HG03095 (cell line): ENCODE data around the gene CDH16.
"Not testable (repeated sequence)": the region's sequence is repeated elsewhere in the genome, so short reads cannot be mapped to it uniquely, and the experiment has no call there.

Source experiments
- ATAC-seq: cut with Tn5 transposase; IDR thresholded peaks from one replicate; pipeline ENCODE4 v1.9.1; 2021; ENCODE audit warnings: moderate library complexity; ENCODE audit not compliant: unreplicated experiment

Gene CDH16

GRCh38 chr16:66878067-66878466, 40.6 kb downstream of the CDH16 start:
- ATAC-seq, result no peak

GRCh38 chr16:66874079-66874775, 44.5 kb downstream of the CDH16 start:
- no peak for ATAC-seq

GRCh38 chr16:66873685-66874055, 45.0 kb downstream of the CDH16 start:
- no peak for ATAC-seq

- ATAC-seq, result peak; percentile 79
Measured at GRCh38 chr16:66872943-66873684, 45.6 kb downstream of the CDH16 start.

GRCh38 chr16:66872559-66872942, 46.1 kb downstream of the CDH16 start:
- no peak for ATAC-seq

GRCh38 chr16:66871840-66872239, 46.8 kb downstream of the CDH16 start:
- no peak for ATAC-seq

- not testable (repeated sequence) for ATAC-seq
Measured at GRCh38 chr16:66871363-66871762, 47.3 kb downstream of the CDH16 start.

- ATAC-seq, result no peak
Measured at GRCh38 chr16:66869424-66869823, 49.3 kb downstream of the CDH16 start.

- no peak for ATAC-seq
Measured at GRCh38 chr16:66863707-66864106, 55.0 kb downstream of the CDH16 start.

- no peak for ATAC-seq
Measured at GRCh38 chr16:66862023-66862520, 56.6 kb downstream of the CDH16 start.

GRCh38 chr16:66859397-66860068, 59.2 kb downstream of the CDH16 start:
- ATAC-seq, result no peak

GRCh38 chr16:66858740-66859396, 59.8 kb downstream of the CDH16 start:
- ATAC-seq, result peak; percentile 62
